Bronchial epithelial cell (primary cell): ENCODE measurements around the gene CRYBG1. TPM values are rescaled to one million over a fixed set of nuclear protein-coding genes. Genes with fewer than 3 reads are reported as not detected.

Source experiments
- DNase-seq: peaks from one replicate; pipeline ENCODE4 v3.0.0-alpha.2; 2010; ENCODE audit warnings: low read depth
- FAIRE-seq: peaks from 2 replicates; lab custom pipeline; 2011; peaks lifted over from hg19 to GRCh38; lab: Jason Lieb, UNC
- H3K27me3 ChIP-seq: 2 replicates; pipeline ENCODE4 v1.5.1; 2011; ENCODE audit warnings: low read length; ENCODE audit not compliant: control insufficient read depth, insufficient read depth
- H3K36me3 ChIP-seq: 2 replicates; pipeline ENCODE4 v1.5.1; 2011; ENCODE audit warnings: low read length; ENCODE audit not compliant: control insufficient read depth, insufficient read depth
- H3K4me3 ChIP-seq: 2 replicates; pipeline ENCODE4 v1.5.1; 2011; ENCODE audit warnings: mild to moderate bottlenecking, low read depth, low read length, control low read depth
- total RNA-seq: library from RNA; depleted of rRNA; stranded (reverse); fragments of >200 nt; gene quantifications from 2 replicates; pipeline ENCODE4 v1.2.1, GENCODE V29; 2014
- TF ChIP-seq, protein P1 (sequence below): IDR thresholded peaks from 2 replicates; pipeline ENCODE4 v1.5.1; 2011; ENCODE audit warnings: mild to moderate bottlenecking, moderate library complexity, low read length, control low read depth, inconsistent platforms; ENCODE audit not compliant: insufficient read depth, severe bottlenecking

Gene CRYBG1
- total RNA-seq, 1 donor from 2014 or later, result 45.0 TPM

DNA sequence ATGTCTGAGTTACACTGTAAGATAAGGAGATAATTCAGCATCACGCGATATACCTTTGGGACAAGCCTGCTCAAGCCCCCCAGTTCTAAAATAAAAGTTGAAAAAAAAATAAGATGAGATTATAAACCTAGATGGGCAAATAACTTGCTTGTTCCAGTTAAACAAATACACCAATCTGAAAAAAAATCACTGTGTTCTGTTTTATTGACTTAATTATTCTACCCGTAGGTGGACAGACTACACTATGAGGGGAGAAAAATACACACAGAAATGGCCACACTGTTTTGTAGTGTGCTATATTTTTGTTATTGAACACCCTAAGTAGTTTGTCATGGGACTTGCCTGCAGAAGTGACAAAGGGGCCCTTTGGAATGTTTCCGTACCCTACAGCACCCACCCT, 70.9 kb downstream of the CRYBG1 start:
- DNase-seq, result no peak
- H3K36me3 ChIP-seq, result no peaks in the 10 kb centered on the region
- no peak for FAIRE-seq
- TF ChIP-seq, protein P1, sequence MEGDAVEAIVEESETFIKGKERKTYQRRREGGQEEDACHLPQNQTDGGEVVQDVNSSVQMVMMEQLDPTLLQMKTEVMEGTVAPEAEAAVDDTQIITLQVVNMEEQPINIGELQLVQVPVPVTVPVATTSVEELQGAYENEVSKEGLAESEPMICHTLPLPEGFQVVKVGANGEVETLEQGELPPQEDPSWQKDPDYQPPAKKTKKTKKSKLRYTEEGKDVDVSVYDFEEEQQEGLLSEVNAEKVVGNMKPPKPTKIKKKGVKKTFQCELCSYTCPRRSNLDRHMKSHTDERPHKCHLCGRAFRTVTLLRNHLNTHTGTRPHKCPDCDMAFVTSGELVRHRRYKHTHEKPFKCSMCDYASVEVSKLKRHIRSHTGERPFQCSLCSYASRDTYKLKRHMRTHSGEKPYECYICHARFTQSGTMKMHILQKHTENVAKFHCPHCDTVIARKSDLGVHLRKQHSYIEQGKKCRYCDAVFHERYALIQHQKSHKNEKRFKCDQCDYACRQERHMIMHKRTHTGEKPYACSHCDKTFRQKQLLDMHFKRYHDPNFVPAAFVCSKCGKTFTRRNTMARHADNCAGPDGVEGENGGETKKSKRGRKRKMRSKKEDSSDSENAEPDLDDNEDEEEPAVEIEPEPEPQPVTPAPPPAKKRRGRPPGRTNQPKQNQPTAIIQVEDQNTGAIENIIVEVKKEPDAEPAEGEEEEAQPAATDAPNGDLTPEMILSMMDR, result no peak
- no peaks in the 10 kb centered on the region for H3K27me3 ChIP-seq
- H3K4me3 ChIP-seq, result no peak overlapping the region

DNA sequence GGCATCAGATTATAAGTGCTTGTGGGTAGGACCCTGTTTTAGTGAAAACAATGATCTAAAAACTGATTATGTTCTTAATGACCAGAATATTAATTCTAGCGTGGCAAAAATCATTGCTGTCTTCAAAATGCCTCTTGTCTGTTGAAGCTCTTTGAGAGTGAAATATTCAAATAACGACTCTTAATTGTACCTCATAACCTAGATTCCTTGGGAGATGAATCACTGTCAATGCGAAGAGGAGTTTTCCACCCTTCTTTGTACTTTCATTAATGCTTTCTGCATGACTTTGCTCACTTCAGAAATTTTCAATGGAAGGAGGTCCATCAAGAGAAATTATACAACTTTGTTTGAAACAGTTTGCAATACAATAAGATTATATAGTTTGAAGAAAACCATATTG, 71.5 kb downstream of the CRYBG1 start:
- peak; percentile 31 for DNase-seq
- no peak overlapping the region for H3K4me3 ChIP-seq
- no peaks in the 10 kb centered on the region for H3K36me3 ChIP-seq
- TF ChIP-seq, protein P1, result no peak
- no peak for FAIRE-seq
- H3K27me3 ChIP-seq, result no peaks in the 10 kb centered on the region

DNA sequence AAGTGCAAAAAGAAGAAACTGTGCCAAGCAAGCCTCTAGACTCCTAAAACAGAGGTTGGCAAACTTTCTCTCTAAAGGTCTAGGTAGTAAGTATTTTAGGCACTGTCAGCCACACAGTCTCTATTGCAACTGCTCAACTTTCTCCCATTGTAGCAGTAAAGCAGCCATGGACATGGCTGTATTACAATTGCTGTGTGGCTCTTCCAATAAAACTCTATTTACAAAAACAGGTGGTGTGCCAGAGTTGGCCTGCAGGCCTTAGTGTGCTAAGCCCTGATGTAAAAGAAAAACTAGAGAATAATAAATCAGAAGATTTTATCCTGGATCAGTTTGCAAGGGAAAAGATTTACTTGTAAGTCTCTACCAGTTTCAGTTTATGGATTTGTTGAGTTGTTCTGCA, 74.0 kb downstream of the CRYBG1 start:
- TF ChIP-seq, protein P1, result no peak
- no peak overlapping the region for H3K4me3 ChIP-seq
- FAIRE-seq, result no peak
- no peaks in the 10 kb centered on the region for H3K27me3 ChIP-seq
- DNase-seq, result no peak
- H3K36me3 ChIP-seq, result no peaks in the 10 kb centered on the region

DNA sequence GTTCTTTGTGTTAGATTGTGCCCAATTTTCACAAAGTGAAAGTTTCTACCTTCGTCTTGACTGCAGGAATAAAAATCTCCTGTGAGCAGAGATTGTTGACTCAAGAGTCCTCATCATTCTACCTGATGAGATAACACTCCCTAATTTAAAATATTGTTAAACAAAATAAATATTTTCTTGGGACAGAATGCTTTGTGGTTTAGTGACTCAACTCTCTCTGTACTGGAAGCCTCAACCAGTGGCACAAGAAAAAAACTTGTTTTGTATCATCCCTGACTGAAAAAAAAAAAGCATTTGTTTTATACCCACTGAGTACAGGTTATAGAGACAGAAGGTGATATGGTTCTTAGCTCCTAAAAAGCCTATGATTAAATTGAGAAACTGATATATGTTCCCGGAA, 78.9 kb downstream of the CRYBG1 start:
- FAIRE-seq (no peak), DNase-seq (peak; percentile 88)
- H3K27me3 ChIP-seq, result no peaks in the 10 kb centered on the region
- H3K4me3 ChIP-seq, result no peak overlapping the region
- no peaks in the 10 kb centered on the region for H3K36me3 ChIP-seq
- TF ChIP-seq, protein P1, result no peak

DNA sequence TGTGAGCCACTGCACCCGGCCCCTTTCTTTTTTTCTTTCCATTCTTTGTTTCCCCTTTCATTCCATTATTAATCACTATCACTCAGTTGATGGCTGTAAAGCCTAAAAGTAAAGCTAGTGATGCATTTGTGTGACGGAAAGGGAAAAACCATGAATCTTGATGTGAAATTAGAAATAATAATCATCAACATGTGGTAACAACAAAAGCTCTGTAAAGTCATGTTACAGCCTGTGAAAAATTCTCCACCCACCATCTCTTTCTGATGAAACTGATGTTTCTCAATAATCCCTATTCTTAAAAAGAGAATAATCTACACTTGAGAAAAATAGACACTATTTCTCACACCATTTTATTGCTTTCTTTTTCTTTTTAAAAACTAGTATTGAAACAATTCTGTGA, 80.0 kb downstream of the CRYBG1 start:
- peak; percentile 76 for DNase-seq
- no peaks in the 10 kb centered on the region for H3K27me3 ChIP-seq
- no peaks in the 10 kb centered on the region for H3K36me3 ChIP-seq
- TF ChIP-seq, protein P1, result no peak
- H3K4me3 ChIP-seq, result no peak overlapping the region
- FAIRE-seq, result no peak

DNA sequence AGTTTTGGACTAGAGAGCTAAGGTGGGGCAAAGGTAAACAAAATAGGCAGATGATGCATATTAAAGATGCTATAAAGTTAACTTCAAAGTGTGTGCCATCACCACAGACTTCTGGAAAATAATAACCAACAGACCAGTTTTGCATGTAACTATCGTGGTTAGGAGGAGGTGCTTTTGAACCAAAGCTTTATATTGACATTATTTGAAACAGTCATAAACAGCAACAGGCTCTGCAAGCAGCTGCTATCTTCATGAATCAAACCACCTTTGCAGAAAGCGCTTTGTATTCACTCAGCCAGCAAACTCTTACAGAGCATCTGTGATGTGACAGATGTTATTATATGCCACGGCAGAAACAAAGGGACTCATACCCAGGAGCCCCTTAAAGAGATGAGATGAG, 81.9 kb downstream of the CRYBG1 start:
- no peaks in the 10 kb centered on the region for H3K27me3 ChIP-seq

More for the DNA sequence above, 81.9 kb downstream of the CRYBG1 start:
- no peak overlapping the region for H3K4me3 ChIP-seq
- TF ChIP-seq, protein P1, result no peak
- no peak for DNase-seq
- H3K36me3 ChIP-seq, result no peaks in the 10 kb centered on the region
- no peak for FAIRE-seq
